ENCODE results near the gene CD300LD. TPM values are rescaled to one million over a fixed set of nuclear protein-coding genes. Genes with fewer than 3 reads are reported as not detected.

The CD300LD gene
- total RNA-seq, 2 experiments from 2014 or later: not detected

DNA sequence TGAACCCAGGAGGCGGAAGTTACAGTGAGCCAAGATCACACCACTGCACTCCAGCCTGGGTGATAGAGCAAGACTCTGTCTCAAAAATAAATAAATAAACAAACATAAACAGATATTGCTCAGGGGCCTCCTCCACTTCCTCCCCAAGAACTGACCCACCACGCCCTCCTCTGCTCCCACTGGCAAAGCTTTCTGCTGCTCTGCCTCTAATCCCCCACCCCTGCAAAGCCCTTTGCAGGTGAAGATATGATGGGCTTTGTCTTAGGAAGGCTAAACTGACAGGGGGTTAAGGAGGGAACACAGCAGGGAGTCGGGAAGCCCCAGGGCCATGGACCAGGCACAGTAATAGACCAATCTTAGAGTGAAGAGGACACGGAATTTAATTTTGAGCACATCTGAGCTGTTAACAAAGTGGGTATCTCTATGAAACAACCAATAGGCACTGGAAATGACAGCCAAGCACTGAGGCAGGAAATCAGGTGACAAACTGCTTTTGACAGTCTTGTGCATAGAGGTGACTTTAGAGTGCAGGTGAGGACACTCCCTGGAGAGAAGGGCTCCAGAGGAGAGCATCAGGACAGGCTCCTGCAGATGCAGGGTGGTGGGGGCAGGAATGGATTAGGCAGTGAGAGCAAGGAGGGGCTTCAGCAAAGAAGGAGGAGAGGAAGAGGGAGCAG, 6.4 kb upstream of the CD300LD start:
- Histone ChIP-seq H3K36me3 (ENCODE audit: insufficient read depth, low read length) (no peaks in the 10 kb centered on the region), H3K4me1 (ENCODE audit: insufficient read depth, low read length, poor library complexity, severe bottlenecking) (peaks cover 6% of the 10 kb centered on the region), H3K4me3 (ENCODE audit: low read depth, low read length, poor library complexity, severe bottlenecking) (no peak overlapping the region), H3K79me2 (ENCODE audit: insufficient read depth, low read depth, low read length) (no peaks in the 10 kb centered on the region), H3K9me3 (ENCODE audit: low read length) (no peaks in the 10 kb centered on the region), H3K4me2 (ENCODE audit: low read length) (no peak overlapping the region), H3K9me2 (ENCODE audit: insufficient read depth, low read length) (no peaks in the 10 kb centered on the region), H3K27ac (ENCODE audit: low read depth, low read length, poor library complexity, severe bottlenecking) (no peak overlapping the region), H2AFZ (ENCODE audit: low read length) (no peak overlapping the region), H4K20me1 (ENCODE audit: insufficient read depth, low read length) (no peaks in the 10 kb centered on the region)
- CTCF ChIA-PET (ENCODE audit: unreplicated experiment): interaction anchor here (0.6 kb wide), 1 partner anchor 49 kb away, joined by 3 read pairs; no protein-coding TSS in a partner anchor
- TF ChIP-seq, protein P1, sequence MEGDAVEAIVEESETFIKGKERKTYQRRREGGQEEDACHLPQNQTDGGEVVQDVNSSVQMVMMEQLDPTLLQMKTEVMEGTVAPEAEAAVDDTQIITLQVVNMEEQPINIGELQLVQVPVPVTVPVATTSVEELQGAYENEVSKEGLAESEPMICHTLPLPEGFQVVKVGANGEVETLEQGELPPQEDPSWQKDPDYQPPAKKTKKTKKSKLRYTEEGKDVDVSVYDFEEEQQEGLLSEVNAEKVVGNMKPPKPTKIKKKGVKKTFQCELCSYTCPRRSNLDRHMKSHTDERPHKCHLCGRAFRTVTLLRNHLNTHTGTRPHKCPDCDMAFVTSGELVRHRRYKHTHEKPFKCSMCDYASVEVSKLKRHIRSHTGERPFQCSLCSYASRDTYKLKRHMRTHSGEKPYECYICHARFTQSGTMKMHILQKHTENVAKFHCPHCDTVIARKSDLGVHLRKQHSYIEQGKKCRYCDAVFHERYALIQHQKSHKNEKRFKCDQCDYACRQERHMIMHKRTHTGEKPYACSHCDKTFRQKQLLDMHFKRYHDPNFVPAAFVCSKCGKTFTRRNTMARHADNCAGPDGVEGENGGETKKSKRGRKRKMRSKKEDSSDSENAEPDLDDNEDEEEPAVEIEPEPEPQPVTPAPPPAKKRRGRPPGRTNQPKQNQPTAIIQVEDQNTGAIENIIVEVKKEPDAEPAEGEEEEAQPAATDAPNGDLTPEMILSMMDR (conservative IDR thresholded peaks at IDR 0.05; ENCODE audit: low read length): no peak
- TF ChIP-seq EZH2phosphoT487 (IDR thresholded peaks at IDR 0.05; ENCODE audit: borderline replicate concordance, low read depth, low read length): no peak
- intact Hi-C loops (cut with micrococcal nuclease; ENCODE audit: unreplicated experiment): no loop called here
- BruUV-seq (replicated peaks): no TSS peak
- POLR2A ChIA-PET: no interaction called here
- no peak for DNase-seq (ENCODE audit: low spot score)

DNA sequence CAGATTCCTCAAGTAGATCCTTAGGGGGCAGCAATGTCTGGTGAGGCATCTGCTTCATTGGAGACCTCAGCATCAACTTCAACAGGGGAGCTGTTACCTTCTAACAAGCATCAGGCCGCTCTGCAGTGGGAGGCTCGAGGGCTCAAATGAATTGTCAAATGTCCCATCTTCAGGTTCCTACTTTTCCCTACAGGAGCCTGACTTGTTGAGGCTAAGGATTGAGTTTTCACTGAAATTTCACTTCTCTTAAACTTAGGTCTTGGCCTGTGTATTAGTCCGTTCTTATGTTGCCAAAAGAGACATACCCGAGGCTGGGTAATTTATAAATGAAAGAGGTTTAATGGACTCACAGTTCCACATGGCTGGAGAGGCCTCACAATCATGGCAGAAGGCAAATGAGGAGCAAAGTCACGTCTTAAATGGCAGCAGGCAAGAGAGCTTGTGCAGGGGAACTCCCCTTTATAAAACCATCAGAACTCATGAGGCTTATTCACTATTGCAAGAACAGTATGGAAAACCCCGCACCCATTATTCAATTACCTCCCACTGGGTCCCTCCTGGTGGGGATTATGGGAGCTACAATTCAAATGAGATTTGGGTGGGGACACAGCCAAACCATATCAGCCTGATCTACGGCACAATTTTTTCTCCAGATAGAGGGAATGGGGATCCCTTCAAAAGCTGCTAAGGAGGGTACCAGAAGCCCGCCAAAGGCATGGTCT, 5.1 kb upstream of the CD300LD start:
- no TSS peak for BruUV-seq (replicated peaks)
- no peak for TF ChIP-seq EZH2phosphoT487 (IDR thresholded peaks at IDR 0.05; ENCODE audit: borderline replicate concordance, low read depth, low read length)
- TF ChIP-seq, protein P1 (conservative IDR thresholded peaks at IDR 0.05; ENCODE audit: low read length): no peak

More for the DNA sequence above, 5.1 kb upstream of the CD300LD start:
- Histone ChIP-seq H3K9me2 (ENCODE audit: insufficient read depth, low read length) (no peaks in the 10 kb centered on the region), H3K79me2 (ENCODE audit: insufficient read depth, low read depth, low read length) (no peaks in the 10 kb centered on the region), H3K4me3 (ENCODE audit: low read depth, low read length, poor library complexity, severe bottlenecking) (no peak overlapping the region), H3K4me2 (ENCODE audit: low read length) (no peak overlapping the region), H3K9me3 (ENCODE audit: low read length) (no peaks in the 10 kb centered on the region), H3K4me1 (ENCODE audit: insufficient read depth, low read length, poor library complexity, severe bottlenecking) (peaks cover 5% of the 10 kb centered on the region), H2AFZ (ENCODE audit: low read length) (no peak overlapping the region), H3K27ac (ENCODE audit: low read depth, low read length, poor library complexity, severe bottlenecking) (no peak overlapping the region), H4K20me1 (ENCODE audit: insufficient read depth, low read length) (no peaks in the 10 kb centered on the region), H3K36me3 (ENCODE audit: insufficient read depth, low read length) (no peaks in the 10 kb centered on the region)
- ChIA-PET CTCF (ENCODE audit: unreplicated experiment) (no interaction called here), POLR2A (interaction anchor here (0.7 kb wide), 2 partner anchors 14 to 202 kb away, joined by 3 read pairs; no protein-coding TSS in a partner anchor)
- intact Hi-C loops (cut with micrococcal nuclease; ENCODE audit: unreplicated experiment): no loop called here
- DNase-seq (ENCODE audit: low spot score): no peak

All from OCI-LY7 (cell line).